ENCODE results near the gene BRCA1.

Gene BRCA1

GRCh38 chr17:43020030-43020621, 105.0 kb downstream of the BRCA1 start:
- H3K4me3 ChIP-seq (ENCODE audit: control insufficient read depth, low read depth, low read length) = no peak overlapping the region
- no peak for TF ChIP-seq CTCF (IDR thresholded peaks at IDR 0.05; ENCODE audit: control insufficient read depth, insufficient read depth, low read depth, low read length, missing control alignments)
- DNase-seq (ENCODE audit: low read depth) = no peak

DNA sequence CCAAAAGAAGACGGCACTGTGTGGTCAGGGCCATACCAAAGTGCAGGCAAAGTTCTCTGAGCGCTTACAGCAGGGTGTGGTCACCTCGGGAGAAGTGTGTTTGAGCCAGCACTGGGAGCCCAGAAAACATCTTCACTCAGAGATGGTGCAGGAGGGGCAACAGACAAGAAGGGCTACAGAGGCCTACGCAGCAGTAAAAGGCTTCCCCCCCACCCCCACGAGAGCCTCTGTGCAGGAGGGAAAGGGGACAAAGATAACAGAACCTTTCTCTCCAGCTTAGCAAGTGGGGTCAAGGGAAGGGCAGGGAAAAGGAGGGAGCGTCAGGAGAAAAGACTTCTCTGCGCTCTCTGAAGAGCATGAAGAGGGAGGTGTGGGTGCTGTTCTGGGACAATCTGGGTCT, 105.7 kb downstream of the BRCA1 start:
- H3K4me3 ChIP-seq (ENCODE audit: control insufficient read depth, low read depth, low read length) = no peak overlapping the region
- no peak for DNase-seq (ENCODE audit: low read depth)

DNA sequence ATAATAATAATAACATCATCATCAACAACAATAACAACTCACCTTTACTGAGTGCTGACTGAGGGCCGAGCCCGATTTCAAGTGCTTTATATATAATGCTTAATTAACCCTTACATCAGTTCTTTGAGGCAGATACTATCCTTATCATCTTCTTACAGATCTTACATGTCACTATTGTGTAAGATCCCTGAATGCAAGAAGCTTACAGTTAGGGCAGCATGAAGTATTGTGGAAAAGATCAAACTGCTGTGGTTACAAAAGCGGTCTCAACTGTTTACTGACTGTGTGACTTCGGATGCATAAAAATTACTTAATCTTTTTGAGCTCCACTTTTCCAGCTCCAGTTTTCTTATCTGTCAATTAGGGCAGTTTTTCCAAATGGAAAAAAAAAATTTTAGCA, 106.2 kb downstream of the BRCA1 start:
- no peak overlapping the region for H3K4me3 ChIP-seq (ENCODE audit: control insufficient read depth, low read depth, low read length)
- DNase-seq (ENCODE audit: low read depth) = no peak
- TF ChIP-seq CTCF (IDR thresholded peaks at IDR 0.05; ENCODE audit: control insufficient read depth, insufficient read depth, low read depth, low read length, missing control alignments) = no peak

More for the DNA sequence above, 105.7 kb downstream of the BRCA1 start:
- no peak for TF ChIP-seq CTCF (IDR thresholded peaks at IDR 0.05; ENCODE audit: control insufficient read depth, insufficient read depth, low read depth, low read length, missing control alignments)

GRCh38 chr17:43018008-43018853, 106.9 kb downstream of the BRCA1 start:
- TF ChIP-seq CTCF (IDR thresholded peaks at IDR 0.05; ENCODE audit: control insufficient read depth, insufficient read depth, low read depth, low read length, missing control alignments) = no peak
- no peak for DNase-seq (ENCODE audit: low read depth)

DNA sequence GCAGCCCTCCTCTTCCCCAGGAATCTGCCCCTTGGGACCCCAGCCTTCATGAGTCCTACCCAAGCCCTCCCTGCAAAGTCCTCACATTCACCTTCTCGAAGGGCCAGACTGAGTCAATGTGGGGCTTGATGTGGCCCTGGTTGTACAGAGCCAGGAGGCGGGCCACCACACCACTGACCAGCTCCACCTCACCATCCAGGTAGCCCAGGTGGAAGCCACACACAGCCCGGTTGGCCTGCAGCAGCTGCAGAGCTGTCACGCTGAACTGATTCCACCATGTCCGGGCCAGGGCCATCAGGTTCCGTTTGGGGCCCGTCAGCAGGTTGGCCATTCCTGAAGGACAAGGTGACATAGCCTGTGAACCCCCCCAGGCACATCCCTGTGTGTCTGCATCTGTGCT, 108.9 kb downstream of the BRCA1 start:
- no peak for TF ChIP-seq CTCF (IDR thresholded peaks at IDR 0.05; ENCODE audit: control insufficient read depth, insufficient read depth, low read depth, low read length, missing control alignments)
- H3K4me3 ChIP-seq (ENCODE audit: control insufficient read depth, low read depth, low read length) = no peak overlapping the region
- no peak for DNase-seq (ENCODE audit: low read depth)

More at GRCh38 chr17:43018008-43018853, 106.9 kb downstream of the BRCA1 start:
- H3K4me3 ChIP-seq (ENCODE audit: control insufficient read depth, low read depth, low read length) = no peak overlapping the region

- no peak for TF ChIP-seq CTCF (IDR thresholded peaks at IDR 0.05; ENCODE audit: control insufficient read depth, insufficient read depth, low read depth, low read length, missing control alignments)
- no peak for DNase-seq (ENCODE audit: low read depth)
Measured at GRCh38 chr17:43015579-43015978, 109.6 kb downstream of the BRCA1 start.

More at GRCh38 chr17:43015579-43015978, 109.6 kb downstream of the BRCA1 start:
- no peak overlapping the region for H3K4me3 ChIP-seq (ENCODE audit: control insufficient read depth, low read depth, low read length)
